CD14-positive monocyte (primary cell): Measurements from ENCODE around the gene COL25A1. TPM values are rescaled to one million over a fixed set of nuclear protein-coding genes. Genes with fewer than 3 reads are reported as not detected.

ENCODE experiments used
- DNase-seq, 3 donors: peaks; one replicate each; pipeline ENCODE4 v3.0.0-alpha.2; 2011 to 2022
- H2AFZ ChIP-seq: 2 replicates; pipeline ENCODE4 v1.6.0; 2012; ENCODE audit warnings: mild to moderate bottlenecking, low read depth, low read length, inconsistent platforms; ENCODE audit not compliant: insufficient read depth, poor library complexity, severe bottlenecking
- H3K27ac ChIP-seq, 2 donors: 1 replicate in 1 of 2; 2 replicates in 1 of 2; pipeline ENCODE4 v1.5.1; 2012 to 2013; ENCODE audit warnings: low read length in 2 of 2, control low read depth in 1 of 2, inconsistent platforms in 1 of 2, low read depth in 1 of 2, mild to moderate bottlenecking in 1 of 2
- H3K27me3 ChIP-seq, 2 donors: one replicate each; pipeline versions ENCODE4 v1.6.0 to v1.6.1; 2011 to 2013; ENCODE audit warnings: low read length in 2 of 2; ENCODE audit not compliant: control insufficient read depth in 2 of 2, insufficient read depth in 2 of 2
- H3K36me3 ChIP-seq, 2 donors: replicated peaks in 1 of 2; 1 replicate in 1 of 2; 2 replicates in 1 of 2; pipeline versions ENCODE4 v1.5.1 to v1.6.1; 2012 to 2013; ENCODE audit warnings: low read length in 2 of 2, control low read depth in 1 of 2, inconsistent platforms in 1 of 2, mild to moderate bottlenecking in 1 of 2; ENCODE audit not compliant: insufficient read depth in 2 of 2, control insufficient read depth in 1 of 2
- H3K4me1 ChIP-seq, 2 donors: 1 replicate in 1 of 2; 2 replicates in 1 of 2; pipeline versions ENCODE4 v1.5.1 to v1.6.1; 2012 to 2013; ENCODE audit warnings: low read length in 2 of 2, control low read depth in 1 of 2, inconsistent platforms in 1 of 2, mild to moderate bottlenecking in 1 of 2, moderate library complexity in 1 of 2; ENCODE audit not compliant: insufficient read depth in 2 of 2, control insufficient read depth in 1 of 2
- H3K4me2 ChIP-seq: replicated peaks from 2 replicates; pipeline ENCODE3; 2012; ENCODE audit warnings: low read length, moderate library complexity, mild to moderate bottlenecking; ENCODE audit not compliant: poor library complexity, severe bottlenecking; ENCODE audit errors: extremely low read depth
- H3K4me3 ChIP-seq, 3 experiments: fragments of 200-600 bp in 1 of 3; sonication (generic) in 1 of 3; replicated peaks in 1 of 3; 1 replicate in 2 of 3; 2 replicates in 1 of 3; pipeline ENCODE4 v1.5.1; 2011 to 2013; ENCODE audit warnings: low read length in 3 of 3, mild to moderate bottlenecking in 3 of 3, control low read depth in 2 of 3, low read depth in 2 of 3, inconsistent platforms in 1 of 3, moderate library complexity in 1 of 3
- H3K79me2 ChIP-seq: 2 replicates; pipeline ENCODE4 v1.6.0; 2012; ENCODE audit warnings: mild to moderate bottlenecking, control low read depth, inconsistent platforms, low read length, moderate library complexity; ENCODE audit not compliant: insufficient read depth
- H3K9ac ChIP-seq: 2 replicates; pipeline ENCODE4 v1.6.0; 2017; ENCODE audit warnings: low read length, mild to moderate bottlenecking; ENCODE audit not compliant: insufficient read depth, poor library complexity, severe bottlenecking
- H3K9me3 ChIP-seq, 2 donors: replicated peaks in 1 of 2; 1 replicate in 1 of 2; 2 replicates in 1 of 2; pipeline versions ENCODE4 v1.5.1 to v1.6.1; 2012 to 2013; ENCODE audit warnings: low read length in 2 of 2, control low read depth in 1 of 2; ENCODE audit not compliant: control insufficient read depth in 1 of 2, insufficient read depth in 1 of 2
- H4K20me1 ChIP-seq: 2 replicates; pipeline ENCODE4 v1.6.0; 2012; ENCODE audit warnings: mild to moderate bottlenecking, low read length, control low read depth, moderate library complexity; ENCODE audit not compliant: insufficient read depth
- H3K27ac Mint-ChIP-seq, 7 donors: one replicate each; pipeline ENCODE4 v1.8.0; 2020; ENCODE audit warnings: mild to moderate bottlenecking in 7 of 7, mixed read lengths in 7 of 7, moderate library complexity in 6 of 7, inconsistent platforms in 2 of 7
- H3K27me3 Mint-ChIP-seq, 3 donors: one replicate each; pipeline ENCODE4 v1.8.0; 2021 to 2022; ENCODE audit warnings: low read depth in 3 of 3, mild to moderate bottlenecking in 3 of 3, mixed read lengths in 3 of 3, moderate library complexity in 3 of 3, inconsistent platforms in 1 of 3
- H3K36me3 Mint-ChIP-seq, 2 donors: one replicate each; pipeline ENCODE4 v1.8.0; 2020; ENCODE audit warnings: mixed read lengths in 2 of 2, inconsistent platforms in 1 of 2, mild to moderate bottlenecking in 1 of 2
- H3K4me1 Mint-ChIP-seq: one replicate; pipeline ENCODE4 v1.8.0; 2020; ENCODE audit warnings: mild to moderate bottlenecking, mixed read lengths
- H3K4me3 Mint-ChIP-seq, 2 donors: one replicate each; pipeline ENCODE4 v1.8.0; 2020; ENCODE audit warnings: mild to moderate bottlenecking in 2 of 2, mixed read lengths in 2 of 2, moderate library complexity in 1 of 2
- H3K9me3 Mint-ChIP-seq, 7 donors: one replicate each; pipeline ENCODE4 v1.8.0; 2020 to 2022; ENCODE audit warnings: mixed read lengths in 7 of 7, mild to moderate bottlenecking in 6 of 7, moderate library complexity in 6 of 7, inconsistent platforms in 2 of 7
- WGBS: methylation state at CpG from one replicate; pipeline ENCODE4 v1.1.5; 2013; ENCODE audit warnings: missing lambda C conversion rate; ENCODE audit not compliant: insufficient coverage; 5-methylcytosine and 5-hydroxymethylcytosine counted together
- intact Hi-C, 2 donors: fragments of 100-400 bp; cut with micrococcal nuclease; formaldehyde crosslinking; loops; one replicate each; pipeline versions ENCODE4 v1.15.0 to v1.15.1; 2023
- polyA plus RNA-seq, 3 donors: library from polyadenylated mRNA; depleted of rRNA in 1 of 3; unstranded in 2 of 3; stranded (reverse) in 1 of 3; fragments of 300-500 nt in 2 of 3; fragments of >200 nt in 1 of 3; fragmentation: Illumina TruSeq in 2 of 3; gene quantifications; 1 replicate in 2 of 3; 2 replicates in 1 of 3; pipeline ENCODE4 v1.2.3, GENCODE V29; 2012 to 2021
- TF ChIP-seq, protein P1 (sequence below): fragments of 200-600 bp; IDR thresholded peaks from one replicate; pipeline ENCODE4 v1.8.0; 2022; ENCODE audit warnings: antibody characterized with exemption, mild to moderate bottlenecking

COL25A1 gene
- polyA plus RNA-seq, 3 donors: not detected

DNA sequence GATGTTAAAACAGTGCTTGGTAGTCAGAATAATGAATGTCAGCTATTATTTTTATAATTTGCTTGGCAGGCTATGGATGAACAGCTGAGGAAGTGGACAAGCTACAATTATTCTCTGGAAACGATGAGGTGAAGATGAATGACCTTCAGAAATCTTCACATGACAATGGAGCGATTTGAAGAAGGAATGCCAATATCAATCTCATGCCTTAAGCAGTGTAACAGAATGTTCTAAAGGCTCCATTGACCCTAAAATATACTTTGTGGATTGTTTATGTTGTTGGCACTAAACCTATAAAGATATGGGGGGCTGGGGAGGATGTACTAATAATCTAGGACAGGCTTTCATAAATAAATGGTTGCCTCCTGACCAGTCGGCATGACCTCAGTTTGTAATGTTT is 36.2 kb downstream of the COL25A1 start:
- no peak overlapping the region for H3K9ac ChIP-seq
- TF ChIP-seq, protein P1, sequence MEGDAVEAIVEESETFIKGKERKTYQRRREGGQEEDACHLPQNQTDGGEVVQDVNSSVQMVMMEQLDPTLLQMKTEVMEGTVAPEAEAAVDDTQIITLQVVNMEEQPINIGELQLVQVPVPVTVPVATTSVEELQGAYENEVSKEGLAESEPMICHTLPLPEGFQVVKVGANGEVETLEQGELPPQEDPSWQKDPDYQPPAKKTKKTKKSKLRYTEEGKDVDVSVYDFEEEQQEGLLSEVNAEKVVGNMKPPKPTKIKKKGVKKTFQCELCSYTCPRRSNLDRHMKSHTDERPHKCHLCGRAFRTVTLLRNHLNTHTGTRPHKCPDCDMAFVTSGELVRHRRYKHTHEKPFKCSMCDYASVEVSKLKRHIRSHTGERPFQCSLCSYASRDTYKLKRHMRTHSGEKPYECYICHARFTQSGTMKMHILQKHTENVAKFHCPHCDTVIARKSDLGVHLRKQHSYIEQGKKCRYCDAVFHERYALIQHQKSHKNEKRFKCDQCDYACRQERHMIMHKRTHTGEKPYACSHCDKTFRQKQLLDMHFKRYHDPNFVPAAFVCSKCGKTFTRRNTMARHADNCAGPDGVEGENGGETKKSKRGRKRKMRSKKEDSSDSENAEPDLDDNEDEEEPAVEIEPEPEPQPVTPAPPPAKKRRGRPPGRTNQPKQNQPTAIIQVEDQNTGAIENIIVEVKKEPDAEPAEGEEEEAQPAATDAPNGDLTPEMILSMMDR: no peak
- intact Hi-C loops: no loop called here
- Mint-ChIP-seq H3K27me3 (peaks cover 0 to 5% (median 3%) of the 10 kb centered on the region in 3 donors), H3K4me3 (no peak overlapping the region), H3K36me3 (no peaks in the 10 kb centered on the region), H3K27ac (no peak overlapping the region), H3K9me3 (peaks cover 0 to 2% (median 0%) of the 10 kb centered on the region in 7 donors), H3K4me1 (no peaks in the 10 kb centered on the region)
- no CpG with 5 or more reads among the region's 3 CpGs for WGBS
- no peaks in the 10 kb centered on the region for H3K79me2 ChIP-seq
- H2AFZ ChIP-seq: no peak overlapping the region
- H3K36me3 ChIP-seq: no peaks in the 10 kb centered on the region
- no peaks in the 10 kb centered on the region for H3K27me3 ChIP-seq
- DNase-seq: no peak
- no peak overlapping the region for H3K4me3 ChIP-seq
- H3K27ac ChIP-seq: no peak overlapping the region
- H3K4me2 ChIP-seq: no peak overlapping the region
- H3K9me3 ChIP-seq: no peaks in the 10 kb centered on the region
- H4K20me1 ChIP-seq: no peaks in the 10 kb centered on the region
- H3K4me1 ChIP-seq: no peaks in the 10 kb centered on the region

DNA sequence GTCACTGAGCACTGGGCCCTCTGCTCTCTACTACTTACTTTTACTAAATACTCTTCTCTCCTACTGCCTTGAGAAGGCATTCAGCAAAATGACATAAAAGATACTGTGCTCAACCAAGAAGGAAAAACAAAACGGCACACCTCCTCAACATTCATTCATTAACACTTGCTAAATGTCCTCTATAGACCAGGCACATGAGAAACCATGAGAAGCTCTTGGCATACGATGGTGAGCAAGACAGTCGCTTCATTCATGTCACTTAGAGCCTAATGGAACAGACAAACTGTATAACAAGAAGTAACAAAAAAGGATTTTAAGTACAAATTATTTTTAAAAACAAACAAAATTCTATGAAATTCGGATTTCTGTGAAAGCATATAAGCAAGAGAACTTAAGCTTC is 38.7 kb downstream of the COL25A1 start:
- no CpG with 5 or more reads among the region's 4 CpGs for WGBS
- Histone ChIP-seq H3K9ac (no peak overlapping the region), H3K4me1 (no peaks in the 10 kb centered on the region), H3K4me2 (no peak overlapping the region), H3K4me3 (no peak overlapping the region), H2AFZ (no peak overlapping the region), H3K27me3 (no peaks in the 10 kb centered on the region), H3K9me3 (no peaks in the 10 kb centered on the region), H4K20me1 (no peaks in the 10 kb centered on the region), H3K36me3 (no peaks in the 10 kb centered on the region), H3K79me2 (no peaks in the 10 kb centered on the region), H3K27ac (no peak overlapping the region)
- H3K4me3 Mint-ChIP-seq: no peak overlapping the region
- TF ChIP-seq, protein P1: no peak
- H3K4me1 Mint-ChIP-seq: no peaks in the 10 kb centered on the region
- peaks cover 0 to 2% (median 0%) of the 10 kb centered on the region in 7 donors for H3K9me3 Mint-ChIP-seq
- DNase-seq: no peak
- intact Hi-C loops: no loop called here
- no peak overlapping the region for H3K27ac Mint-ChIP-seq
- H3K36me3 Mint-ChIP-seq: no peaks in the 10 kb centered on the region
- peaks cover 0 to 5% (median 3%) of the 10 kb centered on the region in 3 donors for H3K27me3 Mint-ChIP-seq
